B cell (primary cell): ENCODE data around the gene EDAR. TPM values are rescaled to one million over a fixed set of nuclear protein-coding genes. Genes with fewer than 3 reads are reported as not detected.

Source experiments
- ATAC-seq: fragments of 200-7000 bp; cut with Tn5 transposase; one replicate; pipeline ENCODE4 v1.10.0; 2021; ENCODE audit warnings: low read depth, mild to moderate bottlenecking, moderate number of reproducible peaks, moderate library complexity
- CTCF ChIA-PET: fragments of 350-600 bp; sonication (Branson Sonifier 250); formaldehyde crosslinking; loops from one replicate; lab custom pipeline; 2021; ENCODE audit warnings: antibody characterized with exemption, inconsistent platforms; lab: Charles Lee
- POLR2A ChIA-PET: fragments of 350-600 bp; sonication (Branson Sonifier 250); formaldehyde crosslinking; loops from one replicate; lab custom pipeline; 2021; ENCODE audit warnings: antibody characterized with exemption; lab: Charles Lee
- DNase-seq: peaks from one replicate; pipeline ENCODE4 v3.0.0; 2013
- H2AFZ ChIP-seq: 2 replicates; pipeline ENCODE4 v1.6.1; 2012; ENCODE audit warnings: mild to moderate bottlenecking, low read depth, low read length; ENCODE audit not compliant: insufficient read depth, poor library complexity, severe bottlenecking
- H3K27ac ChIP-seq, 2 donors: 1 replicate in 1 of 2; 2 replicates in 1 of 2; pipeline ENCODE4 v1.5.1; 2012 to 2013; ENCODE audit warnings: low read length in 2 of 2, mild to moderate bottlenecking in 2 of 2, moderate library complexity in 1 of 2
- H3K27me3 ChIP-seq, 4 experiments: fragments of 200-600 bp in 1 of 4; sonication (generic) in 1 of 4; replicated peaks in 1 of 4; 1 replicate in 2 of 4; 2 replicates in 2 of 4; pipeline versions ENCODE4 v1.6.1 to v1.7.0; 2013 to 2016; ENCODE audit warnings: low read length in 3 of 4, mild to moderate bottlenecking in 2 of 4, mixed read lengths in 1 of 4, moderate library complexity in 1 of 4; ENCODE audit not compliant: insufficient read depth in 4 of 4, control insufficient read depth in 3 of 4; ENCODE audit errors: control extremely low read depth in 1 of 4
- H3K36me3 ChIP-seq, 2 experiments: replicated peaks in 1 of 2; 1 replicate in 1 of 2; 2 replicates in 1 of 2; pipeline versions ENCODE4 v1.6.1 to v1.7.1; 2013; ENCODE audit warnings: low read length in 1 of 2; ENCODE audit not compliant: insufficient read depth in 2 of 2, control insufficient read depth in 1 of 2; ENCODE audit errors: control extremely low read depth in 1 of 2, extremely low read depth in 1 of 2
- H3K4me1 ChIP-seq, 2 donors: fragments of 200-600 bp in 1 of 2; sonication (generic) in 1 of 2; 1 replicate in 1 of 2; 2 replicates in 1 of 2; pipeline versions ENCODE4 v1.5.1 to v1.6.1; 2013 to 2017; ENCODE audit warnings: low read length in 2 of 2; ENCODE audit not compliant: control insufficient read depth in 2 of 2, insufficient read depth in 2 of 2
- H3K4me2 ChIP-seq: replicated peaks from 2 replicates; pipeline ENCODE3; 2012; ENCODE audit warnings: mild to moderate bottlenecking, low read depth, low read length; ENCODE audit not compliant: poor library complexity, severe bottlenecking
- H3K4me3 ChIP-seq, 5 experiments: fragments of 200-600 bp in 1 of 5; sonication (generic) in 1 of 5; 1 replicate in 3 of 5; 2 replicates in 2 of 5; pipeline versions ENCODE4 v1.5.1 to v1.7.0; 2011 to 2016; ENCODE audit warnings: low read length in 4 of 5, mild to moderate bottlenecking in 4 of 5, low read depth in 2 of 5, control low read depth in 1 of 5, moderate library complexity in 1 of 5; ENCODE audit not compliant: insufficient read depth in 1 of 5; ENCODE audit errors: control extremely low read depth in 1 of 5, extremely low read depth in 1 of 5
- H3K79me2 ChIP-seq: fragments of 200-600 bp; sonication (generic); one replicate; pipeline ENCODE4 v1.6.0; 2016; ENCODE audit warnings: low read length; ENCODE audit not compliant: control insufficient read depth, insufficient read depth
- H3K9ac ChIP-seq: fragments of 200-600 bp; sonication (generic); 2 replicates; pipeline ENCODE4 v1.6.1; 2017; ENCODE audit warnings: mild to moderate bottlenecking, low read length, moderate library complexity
- H3K9me3 ChIP-seq, 3 donors: one replicate each; pipeline versions ENCODE4 v1.6.1 to v1.7.1; 2013; ENCODE audit warnings: low read length in 2 of 3; ENCODE audit not compliant: control insufficient read depth in 2 of 3, insufficient read depth in 1 of 3; ENCODE audit errors: control extremely low read depth in 1 of 3
- H4K20me1 ChIP-seq: 2 replicates; pipeline ENCODE4 v1.6.0; 2012; ENCODE audit warnings: mild to moderate bottlenecking, low read length; ENCODE audit not compliant: insufficient read depth, control insufficient read depth, poor library complexity, severe bottlenecking
- H3K27ac Mint-ChIP-seq: one replicate; pipeline ENCODE4 v1.8.0; 2021; ENCODE audit warnings: mixed read lengths
- H3K27me3 Mint-ChIP-seq: one replicate; pipeline ENCODE4 v1.8.0; 2021; ENCODE audit warnings: mixed read lengths
- H3K4me1 Mint-ChIP-seq: one replicate; pipeline ENCODE4 v1.8.0; 2021; ENCODE audit warnings: mixed read lengths
- H3K4me3 Mint-ChIP-seq: one replicate; pipeline ENCODE4 v1.8.0; 2021; ENCODE audit warnings: mixed read lengths
- H3K9me3 Mint-ChIP-seq: one replicate; pipeline ENCODE4 v1.8.0; 2022; ENCODE audit warnings: mixed read lengths; ENCODE audit not compliant: insufficient read depth
- CTCF ChIP-seq: fragments of 200-600 bp; IDR thresholded peaks from one replicate; pipeline ENCODE4 v1.8.0; 2022; ENCODE audit warnings: antibody characterized with exemption, mild to moderate bottlenecking
- EZH2 ChIP-seq: IDR thresholded peaks from 2 replicates; pipeline ENCODE4 v1.6.1; 2012; ENCODE audit warnings: borderline replicate concordance, low read depth, mild to moderate bottlenecking, moderate library complexity, low read length; ENCODE audit not compliant: insufficient read depth, poor library complexity, severe bottlenecking
- WGBS: methylation state at CpG from one replicate; pipeline ENCODE4 v1.1.5; 2013; ENCODE audit warnings: missing lambda C conversion rate; ENCODE audit not compliant: insufficient coverage; 5-methylcytosine and 5-hydroxymethylcytosine counted together
- intact Hi-C: fragments of 100-400 bp; cut with micrococcal nuclease; formaldehyde crosslinking; loops from one replicate; pipeline ENCODE4 v1.10.0; 2022
- polyA plus RNA-seq: library from polyadenylated mRNA; depleted of rRNA; stranded (reverse); fragments of >200 nt; gene quantifications from 2 replicates; pipeline ENCODE4 v1.2.3, GENCODE V29; 2012
- total RNA-seq, 2 donors: library from RNA; stranded (reverse); fragments of 120-200 nt in 1 of 2; gene quantifications; 1 replicate in 1 of 2; 2 replicates in 1 of 2; pipeline versions ENCODE4 v1.2.3 to v1.2.4, GENCODE V29; 2013 to 2022

Gene EDAR
- total and polyA plus RNA-seq, 2 donors (not counting 1 experiment from before 2014, with no cell fraction given), result 0.03 TPM; not detected in 1

- Mint-ChIP-seq H3K4me1 (peaks cover 12% of the 10 kb centered on the region), H3K27me3 (no peaks in the 10 kb centered on the region), H3K4me3 (no peak overlapping the region), H3K27ac (no peak overlapping the region), H3K9me3 (no peaks in the 10 kb centered on the region)
- TF ChIP-seq EZH2, result no peak
- no peak for TF ChIP-seq CTCF
- DNase-seq (no peak), ATAC-seq (no peak)
- no peaks in the 10 kb centered on the region for H3K36me3 ChIP-seq
- H3K4me2 ChIP-seq, result no peak overlapping the region
- H3K27me3 ChIP-seq, result no peaks in the 10 kb centered on the region
- intact Hi-C loops, result no loop called here
- H3K27ac ChIP-seq, result no peak overlapping the region
- no peaks in the 10 kb centered on the region for H3K79me2 ChIP-seq
- no peak overlapping the region for H3K9ac ChIP-seq
- H2AFZ ChIP-seq, result no peak overlapping the region
- peaks cover 4 to 9% of the 10 kb centered on the region in 2 donors for H3K4me1 ChIP-seq
- no peaks in the 10 kb centered on the region for H4K20me1 ChIP-seq
- WGBS, result no CpG with 5 or more reads among the region's 5 CpGs
- no peaks in the 10 kb centered on the region for H3K9me3 ChIP-seq
- ChIA-PET CTCF (no interaction called here), POLR2A (no interaction called here)
- no peak overlapping the region for H3K4me3 ChIP-seq
Observed at GRCh38 chr2:109028738-109029489, 39.9 kb upstream of the EDAR start.

- Mint-ChIP-seq H3K4me3 (no peak overlapping the region), H3K27ac (no peak overlapping the region), H3K27me3 (no peaks in the 10 kb centered on the region), H3K4me1 (peaks cover 12% of the 10 kb centered on the region), H3K9me3 (no peaks in the 10 kb centered on the region)
- Histone ChIP-seq H3K4me1 (peaks cover 4 to 9% of the 10 kb centered on the region in 2 donors), H3K27ac (no peak overlapping the region), H3K9ac (no peak overlapping the region), H3K79me2 (no peaks in the 10 kb centered on the region), H3K9me3 (no peaks in the 10 kb centered on the region), H2AFZ (no peak overlapping the region), H4K20me1 (no peaks in the 10 kb centered on the region), H3K4me3 (no peak overlapping the region), H3K4me2 (no peak overlapping the region), H3K36me3 (no peaks in the 10 kb centered on the region), H3K27me3 (no peaks in the 10 kb centered on the region)
- intact Hi-C loops, result no loop called here
- no peak for ATAC-seq
- ChIA-PET CTCF (no interaction called here), POLR2A (no interaction called here)
- no peak for DNase-seq
- WGBS, result 92% methylated on average over 6 of the region's 6 CpGs
- TF ChIP-seq CTCF (no peak), EZH2 (no peak)
Observed at GRCh38 chr2:109028277-109028676, 39.3 kb upstream of the EDAR start.
